Fibroblast of pulmonary artery (primary cell): ENCODE measurements around the gene FXN.
"Not testable (repeated sequence)": the region's sequence is repeated elsewhere in the genome, so short reads cannot be mapped to it uniquely, and the experiment has no call there.

Experiments
- DNase-seq: peaks from one replicate; pipeline ENCODE4 v3.0.0-alpha.2; 2010; ENCODE audit warnings: low read depth
- H3K4me3 ChIP-seq: replicated peaks from 2 replicates; pipeline ENCODE4 v1.5.1; 2011; ENCODE audit warnings: low read depth, mild to moderate bottlenecking, control low read depth, low read length, moderate library complexity
- CTCF ChIP-seq: IDR thresholded peaks from 2 replicates; pipeline ENCODE4 v1.5.1; 2011; ENCODE audit warnings: mild to moderate bottlenecking, control low read depth, low read length, inconsistent platforms; ENCODE audit errors: missing control alignments

The FXN gene

GRCh38 chr9:69047371-69047770, 11.8 kb downstream of the FXN start:
- no peak for TF ChIP-seq CTCF
- H3K4me3 ChIP-seq: no peak overlapping the region
- no peak for DNase-seq

- no peak for DNase-seq
- TF ChIP-seq CTCF: no peak
- no peak overlapping the region for H3K4me3 ChIP-seq
These were observed 13.5 kb downstream of the FXN start for GRCh38 chr9:69049094-69049493.

GRCh38 chr9:69050936-69051335, 15.4 kb downstream of the FXN start:
- H3K4me3 ChIP-seq, DNase-seq: not testable (repeated sequence)

GRCh38 chr9:69054989-69055388, 19.4 kb downstream of the FXN start:
- H3K4me3 ChIP-seq: no peak overlapping the region
- DNase-seq: no peak
- no peak for TF ChIP-seq CTCF

GRCh38 chr9:69056191-69056815, 20.8 kb downstream of the FXN start:
- no peak overlapping the region for H3K4me3 ChIP-seq
- DNase-seq: no peak
- TF ChIP-seq CTCF: no peak

- no peak for TF ChIP-seq CTCF
- no peak overlapping the region for H3K4me3 ChIP-seq
- DNase-seq: no peak
These were observed 22.5 kb downstream of the FXN start for GRCh38 chr9:69058101-69058500.

- DNase-seq: no peak
- TF ChIP-seq CTCF: no peak
- H3K4me3 ChIP-seq: no peak overlapping the region
These were observed 25.2 kb downstream of the FXN start for GRCh38 chr9:69060766-69061165.

GRCh38 chr9:69062195-69062594, 26.6 kb downstream of the FXN start:
- H3K4me3 ChIP-seq: no peak overlapping the region
- no peak for TF ChIP-seq CTCF
- no peak for DNase-seq
